ENCODE data around the gene CLC.

DNA sequence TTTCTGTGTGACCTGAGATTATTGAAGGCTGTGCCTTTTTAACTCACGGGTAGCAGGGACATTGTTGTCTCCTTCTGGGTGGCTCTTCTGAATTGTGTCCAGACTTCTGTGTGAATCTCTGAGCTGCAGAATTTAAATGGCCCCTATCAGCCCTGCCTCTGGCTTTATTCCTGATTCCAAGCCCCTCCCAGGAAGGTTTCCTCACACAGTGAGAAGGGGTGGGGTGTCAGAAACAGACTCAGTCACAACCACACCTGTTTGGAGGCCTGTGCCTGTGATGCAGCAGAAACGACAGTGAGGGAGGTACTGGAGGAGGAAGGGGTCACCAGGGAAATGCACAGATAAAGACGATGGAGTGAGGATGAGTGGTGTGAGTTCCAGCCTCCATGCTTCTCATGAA, at the start of gene CLC:
- TF ChIP-seq TP53 (CRISPR knock-in tag; conservative IDR thresholded peaks at IDR 0.05) (no peak), ZNF263 (CRISPR knock-in tag; IDR thresholded peaks at IDR 0.05) (no peak), REST (IDR thresholded peaks at IDR 0.05; ENCODE audit: borderline replicate concordance in 1 of 2, low read depth in 1 of 2, low read length in 2 of 2) (no peak)
